PC-9 (cell line): Measurements from ENCODE around the gene CARTPT.

Experiments used
- EZH2 ChIP-seq: fragments of 200-600 bp; sonication (generic); IDR thresholded peaks from 2 replicates; pipeline ENCODE4 v1.8.0; 2017; ENCODE audit warnings: antibody characterized with exemption, low read depth
- TF ChIP-seq, protein P1 (sequence below): fragments of 200-600 bp; sonication (generic); conservative IDR thresholded peaks from 2 replicates; pipeline ENCODE4 v1.6.1; 2017; ENCODE audit warnings: mixed run types, antibody characterized with exemption, mild to moderate bottlenecking, moderate library complexity

DNA sequence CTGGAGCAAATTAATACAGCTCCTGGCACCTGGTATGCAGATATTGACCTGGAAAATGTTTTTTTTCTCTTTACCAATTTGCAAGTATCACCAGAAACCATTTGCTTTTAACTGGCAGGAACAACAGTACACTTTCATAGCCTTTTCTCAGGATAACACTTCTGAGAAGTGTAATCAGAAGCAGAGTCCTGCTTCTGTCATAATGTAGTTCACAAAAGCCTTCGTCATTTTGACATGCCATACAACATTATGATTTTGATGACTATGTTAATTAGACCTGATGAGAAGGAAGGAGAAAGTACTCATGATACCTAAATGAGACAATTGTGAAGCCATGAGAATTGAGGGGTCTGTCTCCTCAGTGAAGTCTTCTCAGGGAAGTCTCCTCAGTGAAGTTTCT lies 41.1 kb upstream of the CARTPT start:
- TF ChIP-seq EZH2: no peak
- TF ChIP-seq, protein P1, sequence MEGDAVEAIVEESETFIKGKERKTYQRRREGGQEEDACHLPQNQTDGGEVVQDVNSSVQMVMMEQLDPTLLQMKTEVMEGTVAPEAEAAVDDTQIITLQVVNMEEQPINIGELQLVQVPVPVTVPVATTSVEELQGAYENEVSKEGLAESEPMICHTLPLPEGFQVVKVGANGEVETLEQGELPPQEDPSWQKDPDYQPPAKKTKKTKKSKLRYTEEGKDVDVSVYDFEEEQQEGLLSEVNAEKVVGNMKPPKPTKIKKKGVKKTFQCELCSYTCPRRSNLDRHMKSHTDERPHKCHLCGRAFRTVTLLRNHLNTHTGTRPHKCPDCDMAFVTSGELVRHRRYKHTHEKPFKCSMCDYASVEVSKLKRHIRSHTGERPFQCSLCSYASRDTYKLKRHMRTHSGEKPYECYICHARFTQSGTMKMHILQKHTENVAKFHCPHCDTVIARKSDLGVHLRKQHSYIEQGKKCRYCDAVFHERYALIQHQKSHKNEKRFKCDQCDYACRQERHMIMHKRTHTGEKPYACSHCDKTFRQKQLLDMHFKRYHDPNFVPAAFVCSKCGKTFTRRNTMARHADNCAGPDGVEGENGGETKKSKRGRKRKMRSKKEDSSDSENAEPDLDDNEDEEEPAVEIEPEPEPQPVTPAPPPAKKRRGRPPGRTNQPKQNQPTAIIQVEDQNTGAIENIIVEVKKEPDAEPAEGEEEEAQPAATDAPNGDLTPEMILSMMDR: no peak
